ENCODE data around the gene FTSJ1.
"Not testable (repeated sequence)": the region's sequence is repeated elsewhere in the genome, so short reads cannot be mapped to it uniquely, and the experiment has no call there.

GRCh38 chrX:48430166-48430565 is 45.8 kb upstream of the FTSJ1 start:
- TF ChIP-seq POLR2A (IDR thresholded peaks at IDR 0.05; ENCODE audit: control extremely low read depth in 1 of 2, low read depth in 2 of 2, low read length in 2 of 2); FOSL1 (IDR thresholded peaks at IDR 0.05; ENCODE audit: insufficient read depth, low read depth, low read length); CEBPB (IDR thresholded peaks at IDR 0.05; ENCODE audit: low read depth, low read length): not testable (repeated sequence)

Data from H1 (cell line).